HEK293 (cell line): ENCODE measurements around the gene DNAI1.
A peak's percentile ranks its signal among the peaks of the same experiment; 100 is the strongest.

Experiments used
- CTCF ChIA-PET: fragments of 350-600 bp; formaldehyde crosslinking; extraction: SDS; loops from one replicate; lab custom pipeline; 2021; ENCODE audit warnings: antibody characterized with exemption; lab: Yijun Ruan, JAX
- POLR2A ChIA-PET: fragments of 300-600 bp; formaldehyde crosslinking; extraction: SDS; loops from one replicate; lab custom pipeline; 2020; ENCODE audit warnings: antibody characterized with exemption, inconsistent platforms; lab: Yijun Ruan, JAX
- H3K27ac ChIP-seq: fragments of 200-500 bp; sonication (Bioruptor generic); 2 replicates; pipeline ENCODE4 v1.5.1; 2014; ENCODE audit warnings: low read depth, low read length, control low read depth, inconsistent platforms; ENCODE audit errors: extremely low read depth
- H3K36me3 ChIP-seq, 2 experiments: fragments of 200-500 bp in 1 of 2; sonication (Bioruptor generic) in 1 of 2; 1 replicate in 1 of 2; 2 replicates in 1 of 2; pipeline ENCODE4 v1.5.1; 2014 to 2017; ENCODE audit warnings: inconsistent platforms in 2 of 2, low read length in 2 of 2; ENCODE audit not compliant: control insufficient read depth in 2 of 2, insufficient read depth in 1 of 2
- H3K4me1 ChIP-seq: fragments of 200-500 bp; sonication (Bioruptor generic); 2 replicates; pipeline ENCODE4 v1.5.1; 2014; ENCODE audit warnings: mild to moderate bottlenecking, low read length, inconsistent platforms; ENCODE audit not compliant: control insufficient read depth, insufficient read depth
- H3K4me3 ChIP-seq: 2 replicates; pipeline ENCODE4 v1.5.1; 2011; ENCODE audit warnings: low read depth, mild to moderate bottlenecking, control low read depth, low read length, moderate library complexity
- H3K9me3 ChIP-seq: fragments of 200-500 bp; sonication (Bioruptor generic); 2 replicates; pipeline ENCODE4 v1.5.1; 2014; ENCODE audit warnings: low read depth, low read length, inconsistent platforms; ENCODE audit not compliant: control insufficient read depth, insufficient read depth
- BCL11A ChIP-seq: fragments of 450-650 bp; formaldehyde crosslinking; IDR thresholded peaks from 2 replicates; pipeline ENCODE4 v1.5.1; 2016; ENCODE audit warnings: low read depth, missing biosample characterization, missing genetic modification characterization
- BCL11B ChIP-seq: fragments of 450-650 bp; formaldehyde crosslinking; IDR thresholded peaks from 2 replicates; pipeline ENCODE4 v1.5.1; 2016; ENCODE audit warnings: low read depth, missing biosample characterization, missing genetic modification characterization
- HOXA7 ChIP-seq: sonication (generic); formaldehyde crosslinking; IDR thresholded peaks from 2 replicates; pipeline ENCODE4 v1.8.1; 2022; ENCODE audit warnings: missing genetic modification reagents, borderline replicate concordance
- MEIS1 ChIP-seq: sonication (generic); formaldehyde crosslinking; IDR thresholded peaks from 2 replicates; pipeline ENCODE4 v1.8.1; 2022; ENCODE audit warnings: missing genetic modification reagents, mild to moderate bottlenecking, borderline replicate concordance
- MZF1 ChIP-seq: fragments of 450-650 bp; formaldehyde crosslinking; IDR thresholded peaks from 2 replicates; pipeline ENCODE4 v1.5.1; 2017; ENCODE audit warnings: missing biosample characterization, missing genetic modification characterization, borderline replicate concordance
- PRDM1 ChIP-seq: fragments of 450-650 bp; formaldehyde crosslinking; IDR thresholded peaks from 2 replicates; pipeline ENCODE4; 2016; ENCODE audit warnings: missing biosample characterization, missing genetic modification characterization
- SP2 ChIP-seq: fragments of 450-650 bp; formaldehyde crosslinking; IDR thresholded peaks from 2 replicates; pipeline ENCODE4 v1.5.1; 2016; ENCODE audit warnings: missing biosample characterization, missing genetic modification characterization
- ZBTB17 ChIP-seq: fragments of 450-650 bp; formaldehyde crosslinking; IDR thresholded peaks from 2 replicates; pipeline ENCODE4 v1.5.1; 2016; ENCODE audit warnings: missing biosample characterization, missing genetic modification characterization
- ZFP69B ChIP-seq: fragments of 450-650 bp; formaldehyde crosslinking; IDR thresholded peaks from 2 replicates; pipeline ENCODE4 v1.5.1; 2016; ENCODE audit warnings: missing biosample characterization, missing genetic modification characterization
- ZNF10 ChIP-seq: fragments of 450-650 bp; formaldehyde crosslinking; IDR thresholded peaks from 2 replicates; pipeline ENCODE4 v1.5.1; 2017; ENCODE audit warnings: missing biosample characterization, missing genetic modification characterization
- ZNF202 ChIP-seq: fragments of 450-650 bp; formaldehyde crosslinking; IDR thresholded peaks from 2 replicates; pipeline ENCODE4 v1.5.1; 2016; ENCODE audit warnings: missing biosample characterization, missing genetic modification characterization, borderline replicate concordance
- ZNF223 ChIP-seq: fragments of 450-650 bp; formaldehyde crosslinking; IDR thresholded peaks from 2 replicates; pipeline ENCODE4 v1.5.1; 2016; ENCODE audit warnings: missing biosample characterization, missing genetic modification characterization
- ZNF23 ChIP-seq: fragments of 450-650 bp; formaldehyde crosslinking; IDR thresholded peaks from 2 replicates; pipeline ENCODE4 v1.5.1; 2016; ENCODE audit warnings: missing biosample characterization, missing genetic modification characterization, borderline replicate concordance
- ZNF239 ChIP-seq: fragments of 450-650 bp; formaldehyde crosslinking; IDR thresholded peaks from 2 replicates; pipeline ENCODE4 v1.5.1; 2016; ENCODE audit warnings: missing biosample characterization, missing genetic modification characterization
- ZNF335 ChIP-seq: fragments of 450-650 bp; formaldehyde crosslinking; conservative IDR thresholded peaks from 2 replicates; pipeline ENCODE4 v1.5.1; 2016; ENCODE audit warnings: missing biosample characterization, missing genetic modification characterization
- ZNF423 ChIP-seq: fragments of 450-650 bp; formaldehyde crosslinking; IDR thresholded peaks from 2 replicates; pipeline ENCODE4 v1.5.1; 2016; ENCODE audit warnings: missing biosample characterization, missing genetic modification characterization
- ZNF433 ChIP-seq: fragments of 450-650 bp; formaldehyde crosslinking; IDR thresholded peaks from 2 replicates; pipeline ENCODE4 v1.5.1; 2016; ENCODE audit warnings: missing biosample characterization, missing genetic modification characterization, low read depth
- ZNF549 ChIP-seq: fragments of 450-650 bp; IDR thresholded peaks from 2 replicates; pipeline ENCODE4 v1.5.1; 2018; ENCODE audit warnings: missing biosample characterization, missing genetic modification characterization, mild to moderate bottlenecking, inconsistent platforms, moderate library complexity
- ZNF580 ChIP-seq: fragments of 450-650 bp; formaldehyde crosslinking; IDR thresholded peaks from 2 replicates; pipeline ENCODE4 v1.5.1; 2016; ENCODE audit warnings: missing biosample characterization, missing genetic modification characterization
- ZNF639 ChIP-seq: fragments of 450-650 bp; formaldehyde crosslinking; IDR thresholded peaks from 2 replicates; pipeline ENCODE4 v1.5.1; 2016; ENCODE audit warnings: missing biosample characterization, missing genetic modification characterization
- ZNF645 ChIP-seq: fragments of 450-650 bp; formaldehyde crosslinking; IDR thresholded peaks from 2 replicates; pipeline ENCODE4; 2016; ENCODE audit warnings: missing biosample characterization, missing genetic modification characterization
- ZNF768 ChIP-seq: fragments of 450-650 bp; formaldehyde crosslinking; IDR thresholded peaks from 2 replicates; pipeline ENCODE4 v1.5.1; 2018; ENCODE audit warnings: missing biosample characterization, mild to moderate bottlenecking, missing genetic modification characterization
- ZSCAN4 ChIP-seq: fragments of 450-650 bp; formaldehyde crosslinking; IDR thresholded peaks from 2 replicates; pipeline ENCODE4 v1.5.1; 2017; ENCODE audit warnings: missing biosample characterization, missing genetic modification characterization
- TF ChIP-seq, protein P1 (sequence below): fragments of 450-650 bp; formaldehyde crosslinking; IDR thresholded peaks from 2 replicates; pipeline ENCODE4 v1.5.1; 2016; ENCODE audit warnings: missing biosample characterization, missing genetic modification characterization
- TF ChIP-seq, protein P2 (sequence below): fragments of 450-650 bp; formaldehyde crosslinking; conservative IDR thresholded peaks from 2 replicates; pipeline ENCODE4 v1.5.1; 2016; ENCODE audit warnings: low read depth, missing biosample characterization, missing genetic modification characterization
- TF ChIP-seq, protein P3 (sequence below): fragments of 450-650 bp; formaldehyde crosslinking; IDR thresholded peaks from 2 replicates; pipeline ENCODE4 v1.5.1; 2016; ENCODE audit warnings: missing biosample characterization, missing genetic modification characterization

Gene DNAI1

DNA sequence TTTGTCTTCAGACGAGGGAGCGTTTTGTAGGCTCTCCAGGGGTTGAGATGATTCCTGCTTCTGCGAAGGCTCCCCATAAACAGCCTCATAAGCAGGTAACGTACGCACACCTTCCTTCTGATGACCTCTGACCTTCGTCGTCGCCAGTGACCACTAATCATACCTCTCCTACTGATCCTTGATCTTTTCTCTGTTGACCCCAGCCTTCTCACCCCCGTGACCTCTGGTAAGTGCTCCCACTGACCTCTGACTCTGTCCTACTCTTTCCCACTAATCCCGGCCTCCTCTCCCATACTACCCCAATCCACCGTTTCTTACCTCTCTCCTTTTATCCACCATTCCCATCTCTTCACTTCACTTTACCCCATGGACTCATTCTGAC, 345 bp downstream of the DNAI1 start:
- H3K4me3 ChIP-seq: no peak overlapping the region
- no peak overlapping the region for H3K27ac ChIP-seq
- H3K9me3 ChIP-seq: no peaks in the 10 kb centered on the region
- ChIA-PET POLR2A (interaction anchor here (1.1 kb wide), 1 partner anchor 65 kb away, joined by 3 read pairs; no protein-coding TSS in a partner anchor), CTCF (no interaction called here)
- TF ChIP-seq MEIS1 (no peak), ZNF768 (tag by site-specific recombination) (no peak), BCL11A (peak; percentile 82; the same call in 1 of the 2 replicates), ZNF580 (tag by site-specific recombination) (no peak), ZFP69B (tag by site-specific recombination) (0 out of 2 replicates have a peak, but pooled peaks have one; percentile 26), ZNF335 (tag by site-specific recombination) (peak; percentile 37; the same call in 1 of the 2 replicates), ZNF202 (tag by site-specific recombination) (no peak), ZNF645 (tag by site-specific recombination) (no peak), ZNF639 (tag by site-specific recombination) (no peak), BCL11B (peak; percentile 79; the same call in 1 of the 2 replicates)
- H3K36me3 ChIP-seq: no peaks in the 10 kb centered on the region; a peak in 1 of 3 replicates
- H3K4me1 ChIP-seq: peaks cover 2% of the 10 kb centered on the region; the same call in 1 of the 2 replicates

DNA sequence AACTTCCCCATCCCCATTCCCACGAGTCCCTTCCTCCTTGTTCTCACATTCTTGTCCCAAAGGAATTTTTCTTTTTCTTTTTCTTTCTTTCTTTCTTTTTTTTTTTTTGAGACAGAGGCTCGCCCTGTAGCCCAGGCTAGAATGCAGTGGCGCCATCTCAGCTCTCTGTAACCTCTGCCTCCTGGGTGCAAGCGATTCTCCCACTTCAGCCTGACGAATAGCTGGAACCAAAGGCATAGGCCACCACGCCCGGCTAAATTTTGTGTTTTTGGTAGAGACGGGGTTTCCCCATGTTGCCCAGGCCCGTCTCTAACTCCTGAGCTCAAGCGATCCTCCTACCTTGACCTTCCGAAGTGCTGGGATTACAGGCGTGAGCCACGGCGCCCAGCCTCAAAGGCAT, 751 bp downstream of the DNAI1 start:
- POLR2A ChIA-PET: no interaction called here
- H3K9me3 ChIP-seq: no peaks in the 10 kb centered on the region
- H3K36me3 ChIP-seq: no peaks in the 10 kb centered on the region; a peak in 1 of 3 replicates
- no peak overlapping the region for H3K27ac ChIP-seq
- H3K4me1 ChIP-seq: peaks cover 2% of the 10 kb centered on the region; the same call in 1 of the 2 replicates
- CTCF ChIA-PET: no interaction called here
- H3K4me3 ChIP-seq: no peak overlapping the region
- TF ChIP-seq, protein P1, sequence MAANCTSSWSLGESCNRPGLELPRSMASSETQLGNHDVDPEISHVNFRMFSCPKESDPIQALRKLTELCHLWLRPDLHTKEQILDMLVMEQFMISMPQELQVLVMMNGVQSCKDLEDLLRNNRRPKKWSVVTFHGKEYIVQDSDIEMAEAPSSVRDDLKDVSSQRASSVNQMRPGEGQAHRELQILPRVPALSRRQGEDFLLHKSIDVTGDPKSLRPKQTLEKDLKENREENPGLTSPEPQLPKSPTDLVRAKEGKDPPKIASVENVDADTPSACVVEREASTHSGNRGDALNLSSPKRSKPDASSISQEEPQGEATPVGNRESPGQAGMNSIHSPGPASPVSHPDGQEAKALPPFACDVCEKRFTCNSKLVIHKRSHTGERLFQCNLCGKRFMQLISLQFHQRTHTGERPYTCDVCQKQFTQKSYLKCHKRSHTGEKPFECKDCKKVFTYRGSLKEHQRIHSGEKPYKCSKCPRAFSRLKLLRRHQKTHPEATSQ (tag by site-specific recombination): no peak
- no peak for TF ChIP-seq SP2 (tag by site-specific recombination)
- TF ChIP-seq ZSCAN4: no peak
- TF ChIP-seq MZF1 (tag by site-specific recombination): no peak
- TF ChIP-seq, protein P2, sequence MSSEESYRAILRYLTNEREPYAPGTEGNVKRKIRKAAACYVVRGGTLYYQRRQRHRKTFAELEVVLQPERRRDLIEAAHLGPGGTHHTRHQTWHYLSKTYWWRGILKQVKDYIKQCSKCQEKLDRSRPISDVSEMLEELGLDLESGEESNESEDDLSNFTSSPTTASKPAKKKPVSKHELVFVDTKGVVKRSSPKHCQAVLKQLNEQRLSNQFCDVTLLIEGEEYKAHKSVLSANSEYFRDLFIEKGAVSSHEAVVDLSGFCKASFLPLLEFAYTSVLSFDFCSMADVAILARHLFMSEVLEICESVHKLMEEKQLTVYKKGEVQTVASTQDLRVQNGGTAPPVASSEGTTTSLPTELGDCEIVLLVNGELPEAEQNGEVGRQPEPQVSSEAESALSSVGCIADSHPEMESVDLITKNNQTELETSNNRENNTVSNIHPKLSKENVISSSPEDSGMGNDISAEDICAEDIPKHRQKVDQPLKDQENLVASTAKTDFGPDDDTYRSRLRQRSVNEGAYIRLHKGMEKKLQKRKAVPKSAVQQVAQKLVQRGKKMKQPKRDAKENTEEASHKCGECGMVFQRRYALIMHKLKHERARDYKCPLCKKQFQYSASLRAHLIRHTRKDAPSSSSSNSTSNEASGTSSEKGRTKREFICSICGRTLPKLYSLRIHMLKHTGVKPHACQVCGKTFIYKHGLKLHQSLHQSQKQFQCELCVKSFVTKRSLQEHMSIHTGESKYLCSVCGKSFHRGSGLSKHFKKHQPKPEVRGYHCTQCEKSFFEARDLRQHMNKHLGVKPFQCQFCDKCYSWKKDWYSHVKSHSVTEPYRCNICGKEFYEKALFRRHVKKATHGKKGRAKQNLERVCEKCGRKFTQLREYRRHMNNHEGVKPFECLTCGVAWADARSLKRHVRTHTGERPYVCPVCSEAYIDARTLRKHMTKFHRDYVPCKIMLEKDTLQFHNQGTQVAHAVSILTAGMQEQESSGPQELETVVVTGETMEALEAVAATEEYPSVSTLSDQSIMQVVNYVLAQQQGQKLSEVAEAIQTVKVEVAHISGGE (tag by site-specific recombination): no peak
- TF ChIP-seq PRDM1 (tag by site-specific recombination): no peak
- TF ChIP-seq ZNF239 (tag by site-specific recombination): no peak
- no peak for TF ChIP-seq BCL11A
- TF ChIP-seq, protein P3, sequence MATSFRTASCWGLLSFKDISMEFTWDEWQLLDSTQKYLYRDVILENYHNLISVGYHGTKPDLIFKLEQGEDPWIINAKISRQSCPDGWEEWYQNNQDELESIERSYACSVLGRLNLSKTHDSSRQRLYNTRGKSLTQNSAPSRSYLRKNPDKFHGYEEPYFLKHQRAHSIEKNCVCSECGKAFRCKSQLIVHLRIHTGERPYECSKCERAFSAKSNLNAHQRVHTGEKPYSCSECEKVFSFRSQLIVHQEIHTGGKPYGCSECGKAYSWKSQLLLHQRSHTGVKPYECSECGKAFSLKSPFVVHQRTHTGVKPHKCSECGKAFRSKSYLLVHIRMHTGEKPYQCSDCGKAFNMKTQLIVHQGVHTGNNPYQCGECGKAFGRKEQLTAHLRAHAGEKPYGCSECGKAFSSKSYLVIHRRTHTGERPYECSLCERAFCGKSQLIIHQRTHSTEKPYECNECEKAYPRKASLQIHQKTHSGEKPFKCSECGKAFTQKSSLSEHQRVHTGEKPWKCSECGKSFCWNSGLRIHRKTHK (tag by site-specific recombination): no peak
- no peak for TF ChIP-seq ZNF423 (tag by site-specific recombination)
- no peak for TF ChIP-seq ZNF549 (tag by site-specific recombination)
- TF ChIP-seq HOXA7: no peak
- TF ChIP-seq ZNF433 (tag by site-specific recombination): no peak
- no peak for TF ChIP-seq ZBTB17 (tag by site-specific recombination)
- TF ChIP-seq ZNF10: no peak
- TF ChIP-seq ZNF23 (tag by site-specific recombination): no peak
- TF ChIP-seq ZNF223 (tag by site-specific recombination): no peak
